AG09309 (cell line): ENCODE results near the gene EPHA8.

Experiments used
- DNase-seq: peaks from one replicate; pipeline ENCODE4 v3.0.0-alpha.2; 2010; ENCODE audit warnings: low read depth
- H3K4me3 ChIP-seq: 2 replicates; pipeline ENCODE4 v1.5.1; 2011; ENCODE audit warnings: mild to moderate bottlenecking, low read depth, low read length, moderate library complexity; ENCODE audit not compliant: control insufficient read depth
- CTCF ChIP-seq: IDR thresholded peaks from 2 replicates; pipeline ENCODE4 v1.5.1; 2011; ENCODE audit warnings: mild to moderate bottlenecking, low read depth, low read length, inconsistent platforms; ENCODE audit not compliant: insufficient read depth, control insufficient read depth; ENCODE audit errors: missing control alignments

Gene EPHA8

DNA sequence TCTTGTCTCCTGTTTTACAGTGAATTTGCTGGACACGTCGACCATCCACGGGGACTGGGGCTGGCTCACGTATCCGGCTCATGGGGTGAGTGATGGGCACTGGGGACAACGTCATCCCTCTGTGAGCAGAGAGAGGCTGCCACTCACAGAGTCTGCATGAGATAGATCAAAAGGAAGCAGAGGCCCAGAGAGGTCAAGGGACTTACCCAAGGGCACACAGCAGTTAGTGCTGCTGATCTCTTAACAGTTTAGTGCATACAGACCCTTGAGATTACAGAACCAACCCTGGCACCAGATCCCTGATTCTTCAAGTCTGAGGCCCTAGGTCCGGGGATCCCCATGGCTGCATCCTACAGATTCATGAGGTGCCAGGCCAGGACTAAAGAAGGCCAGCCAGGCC, 6.0 kb downstream of the EPHA8 start:
- DNase-seq: no peak
- TF ChIP-seq CTCF: no peak
- H3K4me3 ChIP-seq: no peak overlapping the region

DNA sequence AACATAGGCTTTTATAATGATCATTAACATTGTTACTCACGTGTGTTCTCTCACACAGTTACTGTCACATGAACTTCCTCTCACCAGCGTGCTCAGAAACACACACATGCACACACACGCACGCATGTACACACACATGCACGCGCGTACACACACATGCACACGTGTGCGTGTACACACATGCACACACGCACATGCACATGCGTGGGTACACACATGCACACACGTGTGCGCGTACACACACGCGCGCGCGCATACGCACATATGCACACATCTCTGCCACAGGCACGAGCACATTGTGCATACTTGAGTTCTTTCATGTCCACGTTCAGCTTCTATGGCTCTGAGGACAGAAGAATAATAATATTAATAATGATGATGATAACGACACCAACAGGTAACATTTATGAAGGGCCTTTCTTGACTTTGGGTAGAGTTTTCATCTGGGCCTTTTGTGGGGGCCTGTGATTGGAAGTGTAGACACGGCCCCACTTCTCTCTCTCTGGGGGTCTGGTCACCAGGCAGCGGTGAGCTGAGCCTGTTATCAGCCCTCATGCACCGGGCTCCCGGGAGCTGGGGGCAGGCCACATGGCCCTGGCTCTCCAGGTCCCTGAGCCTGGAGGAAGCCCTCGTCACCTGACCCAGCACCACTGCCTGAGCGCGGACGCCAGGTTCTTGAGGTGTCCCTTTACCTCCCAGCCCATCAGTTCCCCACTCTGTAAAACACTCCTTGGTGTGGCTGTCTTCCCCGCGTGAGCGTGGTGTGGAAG, 7.0 kb downstream of the EPHA8 start:
- H3K4me3 ChIP-seq: no peak overlapping the region
- DNase-seq: no peak
- no peak for TF ChIP-seq CTCF

GRCh38 chr1:22572818-22573217, 9.5 kb downstream of the EPHA8 start:
- no peak for DNase-seq
- no peak overlapping the region for H3K4me3 ChIP-seq
- TF ChIP-seq CTCF: no peak

DNA sequence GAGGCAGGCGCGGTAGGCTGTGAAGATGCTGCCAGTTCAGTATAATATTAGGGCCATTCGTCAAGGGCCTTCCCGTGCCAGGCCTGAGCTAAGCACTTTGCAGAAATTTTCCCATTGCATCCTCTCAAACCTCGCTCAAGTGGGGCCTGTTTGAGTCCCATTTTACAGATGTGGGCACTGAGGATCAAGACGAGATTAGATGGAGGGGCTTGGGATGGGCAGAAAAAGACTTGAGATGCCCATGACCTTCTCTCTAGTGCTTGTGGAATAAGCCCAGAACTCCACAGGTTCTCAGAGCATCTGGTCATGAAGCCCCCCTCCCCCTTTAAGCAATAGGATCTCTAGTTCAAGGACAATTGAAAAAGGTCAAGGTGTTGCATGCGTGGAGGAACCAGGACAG, 9.9 kb downstream of the EPHA8 start:
- no peak for TF ChIP-seq CTCF
- no peak overlapping the region for H3K4me3 ChIP-seq
- DNase-seq: no peak

GRCh38 chr1:22575532-22576149, 12.4 kb downstream of the EPHA8 start:
- no peak overlapping the region for H3K4me3 ChIP-seq
- DNase-seq: no peak
- no peak for TF ChIP-seq CTCF

DNA sequence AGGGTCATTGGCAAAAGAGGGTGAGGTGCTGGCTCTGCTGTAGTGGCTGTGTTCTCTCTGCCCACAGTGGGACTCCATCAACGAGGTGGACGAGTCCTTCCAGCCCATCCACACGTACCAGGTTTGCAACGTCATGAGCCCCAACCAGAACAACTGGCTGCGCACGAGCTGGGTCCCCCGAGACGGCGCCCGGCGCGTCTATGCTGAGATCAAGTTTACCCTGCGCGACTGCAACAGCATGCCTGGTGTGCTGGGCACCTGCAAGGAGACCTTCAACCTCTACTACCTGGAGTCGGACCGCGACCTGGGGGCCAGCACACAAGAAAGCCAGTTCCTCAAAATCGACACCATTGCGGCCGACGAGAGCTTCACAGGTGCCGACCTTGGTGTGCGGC, 12.9 kb downstream of the EPHA8 start:
- DNase-seq: no peak
- H3K4me3 ChIP-seq: no peak overlapping the region
- TF ChIP-seq CTCF: no peak
